Stimulated activated CD8-positive, alpha-beta memory T cell treated with anti-CD3 and anti-CD28 coated beads, Interleukin-4, amount 100 ng/mL, for 4 hours (primary cell): ENCODE results near the gene FAM228B.

ENCODE experiments used
- DNase-seq, 2 donors: peaks; one replicate each; pipeline ENCODE4 v3.0.0-alpha.2; 2020; ENCODE audit warnings: low read depth in 2 of 2, low spot score in 1 of 2

FAM228B gene

GRCh38 chr2:24203029-24203786 lies 79.9 kb downstream of the FAM228B start:
- DNase-seq, result no peak

DNA sequence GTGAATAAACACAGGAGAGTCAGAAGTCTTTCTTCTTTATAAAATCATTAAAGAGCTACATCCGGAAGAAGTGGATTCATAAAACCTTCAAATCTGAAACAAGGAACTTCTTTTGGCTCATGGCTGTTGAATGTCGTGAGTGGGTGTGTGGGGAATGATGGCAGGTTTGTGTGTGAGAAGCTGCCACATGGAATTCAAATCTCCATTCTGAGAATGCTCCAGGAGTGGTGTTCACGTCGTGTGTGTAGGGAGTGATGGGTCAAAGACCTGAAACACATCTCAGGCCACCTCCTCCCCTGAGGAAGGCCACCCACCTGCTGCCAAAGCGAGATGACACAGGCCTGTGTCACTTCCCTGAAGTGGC lies 80.5 kb downstream of the FAM228B start:
- no peak for DNase-seq

- DNase-seq, result no peak
These were observed 81.2 kb downstream of the FAM228B start for GRCh38 chr2:24204505-24204904.

- no peak for DNase-seq
These were observed 81.9 kb downstream of the FAM228B start for GRCh38 chr2:24205131-24205530.

- DNase-seq, result no peak
These were observed 83.0 kb downstream of the FAM228B start for GRCh38 chr2:24206242-24206641.

DNA sequence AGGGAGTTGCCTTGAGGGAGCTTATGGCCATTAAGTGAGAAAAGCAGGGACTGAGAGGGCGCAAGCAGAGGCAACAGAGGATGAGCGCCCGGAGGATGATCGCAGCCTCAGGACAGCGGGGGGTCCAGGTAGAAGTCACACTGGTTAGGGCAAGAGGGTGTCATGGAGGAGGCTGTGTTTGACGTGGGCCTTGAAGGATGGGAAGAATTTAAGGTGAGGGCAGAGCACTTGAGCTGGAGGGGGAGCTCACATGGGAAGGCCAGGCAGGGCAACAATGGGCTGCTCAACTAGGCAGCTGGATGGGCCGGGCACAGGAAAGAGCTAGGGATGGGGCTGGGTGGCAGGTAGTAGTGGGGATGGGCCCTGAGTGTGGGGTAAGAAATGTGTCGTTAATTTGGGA lies 83.4 kb downstream of the FAM228B start:
- no peak for DNase-seq

- no peak for DNase-seq
These were observed 84.1 kb downstream of the FAM228B start for GRCh38 chr2:24207359-24207758.

GRCh38 chr2:24208490-24208889 lies 85.2 kb downstream of the FAM228B start:
- no peak for DNase-seq

DNA sequence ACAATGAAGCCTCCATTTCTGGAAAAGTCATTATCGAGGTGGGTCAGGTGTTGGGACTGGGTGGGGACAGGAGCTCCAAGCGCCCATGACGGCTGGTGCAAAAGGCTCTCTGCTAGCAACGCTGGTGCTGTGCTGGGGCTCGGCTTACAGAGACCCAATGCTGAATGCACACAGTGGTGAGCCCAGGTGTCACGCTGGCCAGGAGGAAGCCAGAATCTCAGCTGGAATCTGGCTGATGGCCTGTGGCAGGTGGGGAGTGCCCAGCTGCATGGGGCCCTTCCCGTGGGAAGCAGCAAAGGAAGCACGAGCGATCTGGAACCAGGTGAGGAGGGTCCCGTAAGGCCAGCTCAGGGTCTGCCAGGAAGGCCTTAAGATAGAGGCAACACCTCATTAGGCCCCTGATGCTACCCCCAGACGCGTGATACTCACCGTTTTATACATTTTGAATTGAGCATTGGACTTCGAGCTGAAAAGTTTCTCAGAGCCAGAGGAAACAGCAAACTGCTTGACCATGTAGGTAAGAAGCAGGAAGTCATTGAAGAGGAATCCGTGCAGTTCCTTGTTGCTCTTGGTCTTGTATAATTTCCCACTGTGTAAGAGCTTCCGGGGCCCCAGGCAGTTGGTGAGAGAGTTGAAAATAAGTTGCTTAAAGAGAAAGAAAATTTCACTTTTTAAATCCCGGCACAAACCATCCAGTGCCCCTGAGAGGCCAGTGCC lies 86.3 kb downstream of the FAM228B start:
- no peak for DNase-seq

GRCh38 chr2:24210106-24210455 lies 86.8 kb downstream of the FAM228B start:
- DNase-seq, result no peak

- DNase-seq, result no peak
These were observed 87.5 kb downstream of the FAM228B start for GRCh38 chr2:24210723-24211122.

DNA sequence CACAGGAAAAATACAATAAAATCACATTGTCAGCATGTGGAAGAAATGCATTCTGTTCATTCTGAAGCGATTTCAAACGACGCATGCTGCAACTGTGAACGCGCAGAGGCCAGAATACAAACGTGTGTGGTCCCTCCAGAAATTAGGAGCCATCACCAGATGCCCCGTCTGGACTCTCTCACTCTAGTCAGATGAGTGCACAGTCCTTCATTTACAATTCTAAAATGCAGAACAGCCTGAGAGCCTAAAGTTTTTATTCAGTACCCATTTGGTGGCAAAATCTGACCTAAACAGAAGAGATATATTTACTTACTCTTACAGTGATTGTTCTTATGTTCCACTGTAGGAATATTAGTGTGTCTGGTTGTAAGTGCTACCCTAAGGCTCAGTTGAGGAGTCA lies 88.1 kb downstream of the FAM228B start:
- DNase-seq, result no peak

GRCh38 chr2:24214880-24215279 lies 91.6 kb downstream of the FAM228B start:
- DNase-seq, result no peak
